Measurements from ENCODE around the gene SRRM2. TPM values are rescaled to one million over a fixed set of nuclear protein-coding genes. Genes with fewer than 3 reads are reported as not detected.

SRRM2 gene
- polyA plus RNA-seq, 1 experiment = 105 TPM

DNA sequence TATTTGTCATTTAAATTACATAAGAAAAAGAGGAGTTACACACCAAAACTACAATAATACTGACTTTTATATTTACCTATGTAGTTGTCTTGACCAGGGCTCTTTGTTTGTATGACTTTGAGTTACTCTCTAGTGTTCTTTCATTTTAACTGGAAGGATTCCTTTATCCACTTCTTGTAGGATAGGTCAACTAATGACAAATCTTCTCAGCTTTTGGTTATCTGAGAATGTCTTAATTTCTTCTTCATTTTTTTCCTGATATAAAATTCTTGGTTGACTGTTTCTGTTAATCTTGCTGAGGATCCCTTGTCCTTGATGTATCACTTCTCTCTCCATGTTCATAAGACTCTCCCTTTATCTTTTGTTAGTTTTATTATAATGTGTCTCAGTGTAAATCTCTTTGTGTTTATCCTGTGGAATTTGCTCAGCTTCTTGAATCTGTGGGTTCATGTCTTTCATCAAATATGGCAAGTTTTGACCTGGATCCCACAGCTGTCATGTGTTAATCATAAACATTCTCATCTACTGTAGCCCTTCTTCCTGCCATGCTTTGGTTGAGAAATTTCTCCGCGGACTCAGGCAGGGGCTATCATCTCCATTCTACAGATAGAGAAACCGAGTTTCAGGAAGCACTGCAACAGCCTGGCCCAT lies 51.2 kb downstream of the SRRM2 start:
- no peak for TF ChIP-seq CTCF (IDR thresholded peaks at IDR 0.05; ENCODE audit: insufficient read depth, low read depth, low read length)
- DNase-seq (ENCODE audit: low read depth) = no peak
- Histone ChIP-seq H3K36me3 (ENCODE audit: control insufficient read depth, insufficient read depth, low read length) (no peaks in the 10 kb centered on the region), H3K27me3 (ENCODE audit: control insufficient read depth, insufficient read depth, low read length) (peaks cover 8% of the 10 kb centered on the region), H3K4me3 (ENCODE audit: low read depth, low read length) (no peak overlapping the region)
- CTCF ChIA-PET = no interaction called here
- POLR2A ChIA-PET = no interaction called here

DNA sequence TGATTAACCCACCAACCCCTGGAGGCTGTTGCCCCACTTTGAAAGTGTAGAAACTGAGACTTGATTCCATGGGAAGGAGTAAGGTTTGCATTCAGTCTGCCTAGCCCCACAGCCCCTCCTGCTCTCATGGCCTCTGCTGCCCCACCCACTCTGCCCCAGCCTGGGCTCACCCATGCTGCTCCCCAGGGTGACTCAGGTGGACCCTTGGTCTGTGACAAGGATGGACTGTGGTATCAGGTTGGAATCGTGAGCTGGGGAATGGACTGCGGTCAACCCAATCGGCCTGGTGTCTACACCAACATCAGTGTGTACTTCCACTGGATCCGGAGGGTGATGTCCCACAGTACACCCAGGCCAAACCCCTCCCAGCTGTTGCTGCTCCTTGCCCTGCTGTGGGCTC lies 52.3 kb downstream of the SRRM2 start:
- DNase-seq (ENCODE audit: low read depth) = no peak
- TF ChIP-seq CTCF (IDR thresholded peaks at IDR 0.05; ENCODE audit: insufficient read depth, low read depth, low read length) = no peak
- ChIA-PET POLR2A (no interaction called here), CTCF (no interaction called here)
- peaks cover 6% of the 10 kb centered on the region for H3K27me3 ChIP-seq (ENCODE audit: control insufficient read depth, insufficient read depth, low read length)
- no peak overlapping the region for H3K4me3 ChIP-seq (ENCODE audit: low read depth, low read length)
- no peaks in the 10 kb centered on the region for H3K36me3 ChIP-seq (ENCODE audit: control insufficient read depth, insufficient read depth, low read length)

- DNase-seq (ENCODE audit: low read depth) = no peak
- no peak for TF ChIP-seq CTCF (IDR thresholded peaks at IDR 0.05; ENCODE audit: insufficient read depth, low read depth, low read length)
These were observed 53.8 kb downstream of the SRRM2 start for GRCh38 chr16:2806286-2806685.

DNA sequence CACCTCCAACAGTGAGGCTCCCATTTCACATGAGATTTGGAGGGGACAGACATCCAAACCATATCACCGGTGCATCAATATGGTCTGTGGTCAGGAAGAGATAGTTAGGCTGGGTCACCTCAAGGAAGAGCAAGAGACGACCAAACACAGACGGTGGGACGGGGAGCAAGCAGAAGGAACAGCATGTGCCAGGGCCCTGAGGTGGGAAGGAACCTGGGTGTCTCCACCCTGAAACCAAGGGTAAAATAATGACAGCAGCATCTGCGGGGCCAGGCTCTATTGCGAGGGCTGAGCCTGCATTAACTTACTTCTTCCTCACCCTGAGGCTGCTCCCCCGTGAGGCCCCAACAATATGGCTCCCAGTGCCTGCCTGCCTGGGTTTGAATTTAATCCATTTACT lies 55.7 kb downstream of the SRRM2 start:
- TF ChIP-seq CTCF (IDR thresholded peaks at IDR 0.05; ENCODE audit: insufficient read depth, low read depth, low read length) = no peak
- ChIA-PET POLR2A (no interaction called here), CTCF (interaction anchor here (0.7 kb wide), 1 partner anchor 60 kb away, joined by 3 read pairs; no protein-coding TSS in a partner anchor)
- Histone ChIP-seq H3K36me3 (ENCODE audit: control insufficient read depth, insufficient read depth, low read length) (no peaks in the 10 kb centered on the region), H3K4me3 (ENCODE audit: low read depth, low read length) (no peak overlapping the region), H3K27me3 (ENCODE audit: control insufficient read depth, insufficient read depth, low read length) (peaks cover 18% of the 10 kb centered on the region)
- no peak for DNase-seq (ENCODE audit: low read depth)

More at GRCh38 chr16:2806286-2806685, 53.8 kb downstream of the SRRM2 start:
- ChIA-PET CTCF (no interaction called here), POLR2A (no interaction called here)
- Histone ChIP-seq H3K27me3 (ENCODE audit: control insufficient read depth, insufficient read depth, low read length) (peaks cover 9% of the 10 kb centered on the region), H3K36me3 (ENCODE audit: control insufficient read depth, insufficient read depth, low read length) (no peaks in the 10 kb centered on the region), H3K4me3 (ENCODE audit: low read depth, low read length) (no peak overlapping the region)

GRCh38 chr16:2809149-2809760 lies 56.8 kb downstream of the SRRM2 start:
- POLR2A ChIA-PET = no interaction called here
- TF ChIP-seq CTCF (IDR thresholded peaks at IDR 0.05; ENCODE audit: insufficient read depth, low read depth, low read length) = no peak
- CTCF ChIA-PET = no interaction called here
- Histone ChIP-seq H3K4me3 (ENCODE audit: low read depth, low read length) (no peak overlapping the region), H3K27me3 (ENCODE audit: control insufficient read depth, insufficient read depth, low read length) (peaks cover 16% of the 10 kb centered on the region), H3K36me3 (ENCODE audit: control insufficient read depth, insufficient read depth, low read length) (no peaks in the 10 kb centered on the region)
- no peak for DNase-seq (ENCODE audit: low read depth)
